NB4 (cell line): ENCODE data around the gene CTAGE9.
"Not testable (repeated sequence)": the region's sequence is repeated elsewhere in the genome, so short reads cannot be mapped to it uniquely, and the experiment has no call there.

ENCODE experiments used
- DNase-seq: peaks from one replicate; pipeline ENCODE4 v3.0.0; 2010; ENCODE audit warnings: low read depth
- H3K4me3 ChIP-seq: one replicate; pipeline ENCODE4 v1.5.1; 2011; ENCODE audit warnings: mild to moderate bottlenecking, low read depth, low read length, moderate library complexity
- CTCF ChIP-seq: IDR thresholded peaks from one replicate; pipeline ENCODE4 v1.5.1; 2012; ENCODE audit warnings: low read depth, low read length
- MAX ChIP-seq: IDR thresholded peaks from 2 replicates; pipeline ENCODE4 v1.6.1; 2011; ENCODE audit warnings: low read depth, low read length
- MYC ChIP-seq: IDR thresholded peaks from 2 replicates; pipeline ENCODE4 v1.6.1; 2011; ENCODE audit warnings: low read depth, low read length
- POLR2A ChIP-seq: IDR thresholded peaks from 2 replicates; pipeline ENCODE4 v1.6.1; 2011; ENCODE audit warnings: mild to moderate bottlenecking; ENCODE audit not compliant: insufficient read length; ENCODE audit errors: extremely low read depth

Gene CTAGE9

GRCh38 chr6:131710917-131711316, at the start of gene CTAGE9:
Gene CTAGE9 (minus strand): TSS chr6:131711017. CDS start chr6:131711017, 0 bp downstream.
- not testable (repeated sequence) for DNase-seq, H3K4me3 ChIP-seq

GRCh38 chr6:131758920-131759319, 48.1 kb upstream of the CTAGE9 start:
- no peak overlapping the region for H3K4me3 ChIP-seq
- no peak for DNase-seq
- TF ChIP-seq MYC (no peak), CTCF (no peak), POLR2A (no peak)

- no peak overlapping the region for H3K4me3 ChIP-seq
- no peak for DNase-seq
- TF ChIP-seq MYC (no peak), POLR2A (no peak), CTCF (no peak), MAX (no peak)
Measured at GRCh38 chr6:131756039-131756438, 45.2 kb upstream of the CTAGE9 start.

- TF ChIP-seq MYC, result no peak
- no peak for TF ChIP-seq CTCF
- no peak for TF ChIP-seq POLR2A
- no peak for TF ChIP-seq MAX
- no peak for DNase-seq
- H3K4me3 ChIP-seq, result no peak overlapping the region
Measured at GRCh38 chr6:131755597-131755996, 44.8 kb upstream of the CTAGE9 start.

GRCh38 chr6:131754715-131755567, 44.1 kb upstream of the CTAGE9 start:
- H3K4me3 ChIP-seq, result no peak overlapping the region
- no peak for DNase-seq

GRCh38 chr6:131754088-131754487, 43.3 kb upstream of the CTAGE9 start:
- no peak overlapping the region for H3K4me3 ChIP-seq
- TF ChIP-seq MAX (no peak), MYC (no peak), CTCF (no peak), POLR2A (no peak)
- no peak for DNase-seq

More at GRCh38 chr6:131754715-131755567, 44.1 kb upstream of the CTAGE9 start:
- TF ChIP-seq MAX (no peak), MYC (no peak), CTCF (no peak), POLR2A (no peak)

- not testable (repeated sequence) for DNase-seq, H3K4me3 ChIP-seq
Measured at GRCh38 chr6:131751012-131751715, 40.3 kb upstream of the CTAGE9 start.
